ENCODE data around the gene BCKDHB. TPM values are rescaled to one million over a fixed set of nuclear protein-coding genes. Genes with fewer than 3 reads are reported as not detected.
"Not testable (repeated sequence)": the region's sequence is repeated elsewhere in the genome, so short reads cannot be mapped to it uniquely, and the experiment has no call there.

BCKDHB gene
- 7.4 and 11.7 TPM in 2 replicates for total RNA-seq

DNA sequence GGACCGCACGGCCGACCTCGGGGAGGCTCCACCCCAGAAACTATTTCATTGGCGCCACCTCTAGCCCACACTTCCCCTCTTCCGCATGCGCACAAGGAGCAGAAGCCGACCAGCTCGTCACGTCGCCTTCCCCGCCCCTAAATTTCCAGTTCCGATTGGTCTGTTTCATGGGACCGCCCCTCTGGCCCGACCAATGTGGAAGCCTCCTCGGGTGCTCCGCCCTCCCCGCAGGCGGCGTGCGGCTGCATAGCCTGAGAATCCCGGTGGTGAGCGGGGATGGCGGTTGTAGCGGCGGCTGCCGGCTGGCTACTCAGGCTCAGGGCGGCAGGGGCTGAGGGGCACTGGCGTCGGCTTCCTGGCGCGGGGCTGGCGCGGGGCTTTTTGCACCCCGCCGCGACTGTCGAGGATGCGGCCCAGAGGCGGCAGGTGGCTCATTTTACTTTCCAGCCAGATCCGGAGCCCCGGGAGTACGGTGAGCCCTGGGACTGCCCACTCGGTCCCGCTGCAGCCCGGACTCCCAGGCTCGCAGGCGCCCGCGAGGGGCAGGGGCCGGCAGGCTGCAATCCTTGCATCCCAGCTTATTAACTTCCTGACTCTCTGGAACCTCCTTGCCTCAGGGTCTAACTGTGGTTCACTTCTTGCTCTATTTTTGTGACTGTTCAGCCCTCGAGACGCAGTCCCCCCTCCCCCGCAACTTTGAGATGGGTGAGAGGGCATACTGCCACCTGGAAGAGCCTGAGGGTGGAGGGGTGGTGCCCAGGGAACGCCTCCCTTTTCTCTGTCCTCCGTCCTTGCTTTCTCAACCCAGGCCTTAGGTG is at the start of gene BCKDHB:
Gene BCKDHB, plus strand, starts transcription at position 254 of the 818 bp plus-strand sequence. Its CDS starts 23 bp downstream, at position 277.
- TF ChIP-seq CTCF (IDR thresholded peaks at IDR 0.05; ENCODE audit: insufficient read depth, low read depth, low read length): no peak
- peak; percentile 98 for DNase-seq (ENCODE audit: low read depth)
- H3K4me3 ChIP-seq (ENCODE audit: low read depth, low read length): peak within 1 kb of the TSS; percentile 84

DNA sequence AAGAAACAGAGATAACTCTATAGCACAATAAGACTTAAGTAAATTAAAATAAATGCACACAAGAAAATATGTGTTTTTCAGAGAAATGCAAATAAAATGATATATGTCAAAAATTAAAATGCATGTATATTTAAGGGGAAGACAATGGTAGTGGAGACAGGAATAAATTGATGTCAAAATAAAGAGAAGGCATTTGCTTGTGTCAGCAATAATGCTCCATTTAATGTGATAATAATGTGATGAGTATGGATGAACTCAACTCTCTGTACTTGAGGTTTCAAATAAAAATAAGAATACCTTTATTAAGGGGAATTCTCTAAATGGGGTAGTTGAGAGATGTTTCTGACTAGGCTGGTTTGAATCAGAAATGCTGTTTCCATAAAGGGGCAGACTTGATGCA is 45.7 kb upstream of the BCKDHB start:
- TF ChIP-seq CTCF (IDR thresholded peaks at IDR 0.05; ENCODE audit: insufficient read depth, low read depth, low read length): no peak
- H3K4me3 ChIP-seq (ENCODE audit: low read depth, low read length): no peak overlapping the region
- no peak for DNase-seq (ENCODE audit: low read depth)

GRCh38 chr6:80068146-80068545 is 38.3 kb upstream of the BCKDHB start:
- not testable (repeated sequence) for H3K4me3 ChIP-seq (ENCODE audit: low read depth, low read length); DNase-seq (ENCODE audit: low read depth)

- DNase-seq (ENCODE audit: low read depth); H3K4me3 ChIP-seq (ENCODE audit: low read depth, low read length): not testable (repeated sequence)
These were observed 36.0 kb upstream of the BCKDHB start for GRCh38 chr6:80070431-80070830.

DNA sequence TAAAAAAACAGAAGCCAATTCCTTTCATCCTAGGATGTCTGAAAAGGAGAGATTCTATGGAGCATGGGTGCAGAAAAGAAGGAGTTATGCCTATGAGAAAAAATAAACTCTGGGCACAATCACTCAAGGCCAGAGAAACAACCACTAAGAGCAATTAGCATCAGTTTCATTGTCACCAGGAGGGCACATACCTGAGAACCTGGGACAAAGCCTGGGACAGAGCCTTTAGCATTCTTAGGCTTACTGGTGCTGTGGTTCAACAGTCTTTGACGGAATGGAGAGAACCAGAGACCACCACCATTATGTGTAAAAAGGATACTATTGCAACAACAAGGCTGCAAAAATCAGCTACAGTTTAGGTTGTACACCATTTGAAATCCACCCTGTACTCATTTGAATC is 29.4 kb upstream of the BCKDHB start:
- TF ChIP-seq CTCF (IDR thresholded peaks at IDR 0.05; ENCODE audit: insufficient read depth, low read depth, low read length): no peak
- H3K4me3 ChIP-seq (ENCODE audit: low read depth, low read length): no peak overlapping the region
- no peak for DNase-seq (ENCODE audit: low read depth)

- no peak overlapping the region for H3K4me3 ChIP-seq (ENCODE audit: low read depth, low read length)
- no peak for DNase-seq (ENCODE audit: low read depth)
- no peak for TF ChIP-seq CTCF (IDR thresholded peaks at IDR 0.05; ENCODE audit: insufficient read depth, low read depth, low read length)
These were observed 17.8 kb upstream of the BCKDHB start for GRCh38 chr6:80088637-80089036.

- DNase-seq (ENCODE audit: low read depth): no peak
- TF ChIP-seq CTCF (IDR thresholded peaks at IDR 0.05; ENCODE audit: insufficient read depth, low read depth, low read length): no peak
- H3K4me3 ChIP-seq (ENCODE audit: low read depth, low read length): no peak overlapping the region
These were observed 15.0 kb upstream of the BCKDHB start for GRCh38 chr6:80091506-80091905.

- TF ChIP-seq CTCF (IDR thresholded peaks at IDR 0.05; ENCODE audit: insufficient read depth, low read depth, low read length): peak; percentile 56
- DNase-seq (ENCODE audit: low read depth): peak; percentile 35
These were observed 12.5 kb upstream of the BCKDHB start for GRCh38 chr6:80094017-80094416.

More at GRCh38 chr6:80094017-80094416, 12.5 kb upstream of the BCKDHB start:
- H3K4me3 ChIP-seq (ENCODE audit: low read depth, low read length): no peak overlapping the region

Measured in fibroblast of villous mesenchyme (primary cell).